Trophoblast cell (in vitro differentiated cells and primary cell): Measurements from ENCODE around the gene THADA.

Source experiments
- DNase-seq, 2 donors: peaks; one replicate each; pipeline ENCODE4 v3.0.0-alpha.2; 2016
- H2AFZ ChIP-seq: 2 replicates; pipeline ENCODE4 v1.6.1; 2013; ENCODE audit warnings: low read length, moderate library complexity, mild to moderate bottlenecking; ENCODE audit not compliant: insufficient read depth, poor library complexity
- H2AK5ac ChIP-seq: 2 replicates; pipeline ENCODE4 v1.6.1; 2013; ENCODE audit warnings: mild to moderate bottlenecking, low read length
- H2BK120ac ChIP-seq: 2 replicates; pipeline ENCODE4 v1.6.1; 2013; ENCODE audit warnings: low read length, mild to moderate bottlenecking, moderate library complexity; ENCODE audit not compliant: insufficient read depth, poor library complexity
- H2BK12ac ChIP-seq: 2 replicates; pipeline ENCODE4 v1.6.1; 2013; ENCODE audit warnings: mild to moderate bottlenecking, low read length, moderate library complexity
- H2BK5ac ChIP-seq: 2 replicates; pipeline ENCODE4 v1.6.1; 2013; ENCODE audit warnings: low read length, low read depth, moderate library complexity, mild to moderate bottlenecking; ENCODE audit not compliant: poor library complexity
- H3K14ac ChIP-seq: 2 replicates; pipeline ENCODE4 v1.6.1; 2013; ENCODE audit warnings: mild to moderate bottlenecking, low read length
- H3K18ac ChIP-seq: 2 replicates; pipeline ENCODE4 v1.6.1; 2013; ENCODE audit warnings: mild to moderate bottlenecking, low read length
- H3K23ac ChIP-seq: 2 replicates; pipeline ENCODE4 v1.6.1; 2013; ENCODE audit warnings: low read length
- H3K27ac ChIP-seq: 2 replicates; pipeline ENCODE4 v1.5.1; 2013; ENCODE audit warnings: low read depth, mild to moderate bottlenecking, inconsistent platforms, low read length, moderate library complexity
- H3K27me3 ChIP-seq: 2 replicates; pipeline ENCODE4 v1.6.1; 2013; ENCODE audit warnings: inconsistent platforms, mild to moderate bottlenecking, low read length, moderate library complexity; ENCODE audit not compliant: insufficient read depth
- H3K36me3 ChIP-seq, 2 experiments: 1 replicate in 1 of 2; 2 replicates in 1 of 2; pipeline ENCODE4 v1.6.1; 2013; ENCODE audit warnings: low read length in 2 of 2, mild to moderate bottlenecking in 2 of 2, moderate library complexity in 1 of 2; ENCODE audit not compliant: insufficient read depth in 2 of 2, control insufficient read depth in 1 of 2
- H3K4ac ChIP-seq: 2 replicates; pipeline ENCODE4 v1.6.1; 2013; ENCODE audit warnings: low read depth, mild to moderate bottlenecking, low read length, moderate library complexity
- H3K4me1 ChIP-seq, 2 experiments: 1 replicate in 1 of 2; 2 replicates in 1 of 2; pipeline ENCODE4 v1.6.1; 2013; ENCODE audit warnings: low read length in 2 of 2, mild to moderate bottlenecking in 2 of 2, moderate library complexity in 1 of 2; ENCODE audit not compliant: insufficient read depth in 2 of 2, control insufficient read depth in 1 of 2
- H3K4me2 ChIP-seq: 2 replicates; pipeline ENCODE4 v1.6.1; 2013; ENCODE audit warnings: inconsistent platforms, mild to moderate bottlenecking, low read length, moderate library complexity
- H3K4me3 ChIP-seq: 2 replicates; pipeline ENCODE4 v1.5.1; 2013; ENCODE audit warnings: mild to moderate bottlenecking, low read depth, low read length, inconsistent platforms
- H3K79me1 ChIP-seq: one replicate; pipeline ENCODE4 v1.6.1; 2013; ENCODE audit warnings: low read length
- H3K79me2 ChIP-seq: 2 replicates; pipeline ENCODE4 v1.6.1; 2013; ENCODE audit warnings: low read length, mild to moderate bottlenecking; ENCODE audit not compliant: control insufficient read depth, insufficient read depth, poor library complexity
- H3K9ac ChIP-seq: 2 replicates; pipeline ENCODE4 v1.6.1; 2013; ENCODE audit warnings: mild to moderate bottlenecking, low read length
- H3K9me3 ChIP-seq: 2 replicates; pipeline ENCODE4 v1.6.1; 2013; ENCODE audit warnings: low read depth, mild to moderate bottlenecking, control low read depth, inconsistent platforms, low read length; ENCODE audit not compliant: insufficient read depth
- H4K12ac ChIP-seq: 2 replicates; pipeline ENCODE4 v1.6.1; 2013; ENCODE audit warnings: low read depth, mild to moderate bottlenecking, low read length, moderate library complexity
- H4K8ac ChIP-seq: 2 replicates; pipeline ENCODE4 v1.6.1; 2013; ENCODE audit warnings: low read depth, mild to moderate bottlenecking, low read length, moderate library complexity
- H4K91ac ChIP-seq: one replicate; pipeline ENCODE4 v1.6.1; 2013; ENCODE audit warnings: low read depth, mild to moderate bottlenecking, low read length, moderate library complexity
- WGBS: extraction: QIAGEN DNeasy Blood & Tissue Kit; methylation state at CpG from one replicate; pipeline ENCODE4 v1.1.7; 2013; ENCODE audit warnings: missing lambda C conversion rate; ENCODE audit not compliant: insufficient read length, insufficient coverage; ENCODE audit errors: extremely low coverage; 5-methylcytosine and 5-hydroxymethylcytosine counted together

The THADA gene

DNA sequence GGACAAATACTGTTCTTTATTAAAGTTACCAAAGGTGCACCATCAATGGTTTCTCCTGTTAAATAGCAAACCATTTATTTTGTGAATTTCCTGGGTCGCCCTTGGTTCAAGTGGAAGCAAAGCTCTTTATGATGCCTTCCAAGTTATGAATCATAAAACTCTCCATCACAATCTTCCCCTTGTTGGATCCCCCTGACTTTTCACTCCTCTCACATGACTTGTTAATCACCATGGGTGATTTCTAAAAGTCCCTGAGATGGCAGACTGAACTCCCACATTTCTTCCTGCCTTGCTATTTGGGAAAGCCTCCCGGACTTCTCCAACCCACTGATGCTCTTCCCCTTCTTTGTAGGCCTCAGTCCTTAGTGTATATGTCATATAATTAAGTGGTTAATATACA, 176.0 kb downstream of the THADA start:
- H3K4me3 ChIP-seq = no peak overlapping the region
- H3K36me3 ChIP-seq = no peaks in the 10 kb centered on the region
- H3K18ac ChIP-seq = no peak overlapping the region
- no peak overlapping the region for H4K12ac ChIP-seq
- no peak overlapping the region for H2AFZ ChIP-seq
- no peak overlapping the region for H4K8ac ChIP-seq
- peak in 1 of 2 donors; percentile 15 for DNase-seq
- no peak overlapping the region for H3K27ac ChIP-seq
- no peak overlapping the region for H3K4ac ChIP-seq
- peaks cover 2% of the 10 kb centered on the region for H3K79me2 ChIP-seq
- no peaks in the 10 kb centered on the region for H3K9me3 ChIP-seq
- no peak overlapping the region for H2AK5ac ChIP-seq
- H3K9ac ChIP-seq = no peak overlapping the region
- H2BK120ac ChIP-seq = no peak overlapping the region
- H3K23ac ChIP-seq = no peak overlapping the region
- no peak overlapping the region for H3K4me2 ChIP-seq
- H3K27me3 ChIP-seq = no peaks in the 10 kb centered on the region
- H3K79me1 ChIP-seq = peaks cover 11% of the 10 kb centered on the region
- no CpG with 5 or more reads among the region's 2 CpGs for WGBS
- peak overlapping the region; percentile 43 for H2BK12ac ChIP-seq
- H3K4me1 ChIP-seq = peaks cover 7 to 12% of the 10 kb centered on the region in 2 experiments
- H3K14ac ChIP-seq = no peak overlapping the region
- peak overlapping the region; percentile 28 for H4K91ac ChIP-seq
- no peak overlapping the region for H2BK5ac ChIP-seq

DNA sequence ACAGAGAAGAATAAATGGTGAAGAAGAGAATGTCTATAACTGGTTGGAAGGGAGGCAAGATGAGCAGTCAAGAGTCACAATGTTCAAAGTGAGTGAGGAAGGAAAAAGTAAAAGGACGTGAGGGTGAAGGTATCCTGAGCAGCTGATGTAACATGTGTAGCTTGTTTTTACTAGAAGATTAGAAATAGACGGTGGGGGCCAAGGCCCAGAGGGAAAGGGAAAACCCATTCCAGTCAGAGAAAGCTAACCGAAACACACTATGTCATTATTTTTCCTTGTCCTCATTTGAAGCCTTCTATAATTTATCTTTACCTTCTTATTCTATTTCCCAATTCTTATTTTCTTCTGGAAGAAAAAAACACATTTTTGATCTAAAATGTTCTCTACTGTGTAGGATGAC, 176.6 kb downstream of the THADA start:
- H2AK5ac ChIP-seq = no peak overlapping the region
- H3K9me3 ChIP-seq = no peaks in the 10 kb centered on the region
- H3K36me3 ChIP-seq = no peaks in the 10 kb centered on the region
- no peak overlapping the region for H4K12ac ChIP-seq
- H2AFZ ChIP-seq = no peak overlapping the region
- no peak overlapping the region for H2BK120ac ChIP-seq
- H3K79me1 ChIP-seq = peaks cover 7% of the 10 kb centered on the region
- H3K14ac ChIP-seq = no peak overlapping the region
- H2BK5ac ChIP-seq = no peak overlapping the region
- H4K91ac ChIP-seq = no peak overlapping the region
- no peak overlapping the region for H4K8ac ChIP-seq
- no peak overlapping the region for H3K23ac ChIP-seq
- WGBS = no CpG with 5 or more reads among the region's 3 CpGs
- no peak overlapping the region for H3K4me3 ChIP-seq
- no peak overlapping the region for H3K4me2 ChIP-seq
- H3K79me2 ChIP-seq = peaks cover 2% of the 10 kb centered on the region
- no peak for DNase-seq
- no peak overlapping the region for H3K9ac ChIP-seq
- no peak overlapping the region for H3K18ac ChIP-seq
- peaks cover 7 to 13% of the 10 kb centered on the region in 2 experiments for H3K4me1 ChIP-seq
- no peaks in the 10 kb centered on the region for H3K27me3 ChIP-seq
- no peak overlapping the region for H3K4ac ChIP-seq
- H3K27ac ChIP-seq = no peak overlapping the region
- H2BK12ac ChIP-seq = no peak overlapping the region

DNA sequence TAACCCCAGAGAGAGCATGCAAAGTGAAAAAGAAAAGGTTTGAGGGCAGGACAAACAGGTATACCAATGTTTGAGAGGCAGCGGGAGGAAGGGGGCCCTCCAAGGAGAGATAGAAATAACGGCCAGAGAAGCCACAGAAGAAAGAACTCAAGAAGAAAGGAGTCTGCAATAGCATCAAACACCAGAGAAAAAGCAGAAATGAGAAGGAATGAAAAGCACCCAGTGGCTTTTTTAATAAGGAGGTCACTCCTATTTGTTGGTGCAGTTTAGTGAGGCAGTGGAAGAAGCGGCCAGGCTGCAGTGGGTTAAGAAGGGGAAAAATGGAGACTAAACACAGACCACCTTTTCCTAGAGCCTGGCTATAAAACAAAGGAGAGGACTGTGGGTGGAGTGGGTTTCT, 177.2 kb downstream of the THADA start:
- Histone ChIP-seq H3K27me3 (no peaks in the 10 kb centered on the region), H2AK5ac (peak overlapping the region; percentile 63), H4K12ac (no peak overlapping the region), H4K91ac (no peak overlapping the region), H3K23ac (no peak overlapping the region), H3K36me3 (no peaks in the 10 kb centered on the region), H3K4me3 (no peak overlapping the region), H3K4me1 (peaks cover 7 to 13% of the 10 kb centered on the region in 2 experiments), H4K8ac (no peak overlapping the region), H3K79me1 (peaks cover 5% of the 10 kb centered on the region), H3K4me2 (no peak overlapping the region), H2AFZ (no peak overlapping the region), H2BK120ac (no peak overlapping the region), H3K9me3 (no peaks in the 10 kb centered on the region), H3K4ac (peak overlapping the region; percentile 59), H3K18ac (no peak overlapping the region), H3K14ac (no peak overlapping the region), H2BK12ac (no peak overlapping the region), H3K9ac (no peak overlapping the region), H3K27ac (no peak overlapping the region), H2BK5ac (peak overlapping the region; percentile 59), H3K79me2 (peaks cover 2% of the 10 kb centered on the region)
- DNase-seq = no peak
- WGBS = no CpG with 5 or more reads among the region's 3 CpGs

DNA sequence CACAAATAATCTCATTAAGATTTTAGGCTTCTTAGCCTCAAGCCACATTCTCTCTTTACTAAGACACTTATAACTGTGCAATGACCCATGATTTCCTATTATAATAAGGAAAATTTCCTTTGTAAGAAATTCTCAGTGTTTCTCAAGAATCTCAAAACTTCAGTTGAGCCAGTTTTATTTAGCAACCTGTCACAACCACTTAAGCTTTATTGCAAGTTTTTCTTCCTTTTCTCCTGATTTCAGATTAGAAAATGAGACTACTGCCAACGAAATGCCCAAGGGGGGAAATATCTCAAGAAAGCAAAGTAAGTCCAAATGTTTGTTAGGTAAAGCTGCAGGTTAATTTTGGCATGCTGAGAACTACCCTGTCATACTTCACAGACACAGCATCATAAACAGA, 178.5 kb downstream of the THADA start:
- H3K27ac ChIP-seq = no peak overlapping the region
- no peak overlapping the region for H4K12ac ChIP-seq
- H3K14ac ChIP-seq = no peak overlapping the region
- H3K9ac ChIP-seq = no peak overlapping the region
- no peak overlapping the region for H2AFZ ChIP-seq
- WGBS = no CpG with 5 or more reads among the region's 1 CpG
- no peaks in the 10 kb centered on the region for H3K36me3 ChIP-seq
- H4K91ac ChIP-seq = no peak overlapping the region
- peak; percentile 38 to 93 for DNase-seq
- H3K18ac ChIP-seq = no peak overlapping the region
- H2AK5ac ChIP-seq = no peak overlapping the region
- no peak overlapping the region for H2BK5ac ChIP-seq
- H3K27me3 ChIP-seq = no peaks in the 10 kb centered on the region
- H4K8ac ChIP-seq = no peak overlapping the region
- peaks cover 2% of the 10 kb centered on the region for H3K79me2 ChIP-seq
- no peak overlapping the region for H2BK120ac ChIP-seq
- no peak overlapping the region for H3K4ac ChIP-seq
- H3K4me1 ChIP-seq = peaks cover 7 to 13% of the 10 kb centered on the region in 2 experiments
- no peaks in the 10 kb centered on the region for H3K9me3 ChIP-seq
- H3K4me2 ChIP-seq = no peak overlapping the region
- no peak overlapping the region for H3K4me3 ChIP-seq
- no peak overlapping the region for H2BK12ac ChIP-seq
- H3K79me1 ChIP-seq = peaks cover 5% of the 10 kb centered on the region
- no peak overlapping the region for H3K23ac ChIP-seq
